ENCODE data around the gene NOL12.

The NOL12 gene

DNA sequence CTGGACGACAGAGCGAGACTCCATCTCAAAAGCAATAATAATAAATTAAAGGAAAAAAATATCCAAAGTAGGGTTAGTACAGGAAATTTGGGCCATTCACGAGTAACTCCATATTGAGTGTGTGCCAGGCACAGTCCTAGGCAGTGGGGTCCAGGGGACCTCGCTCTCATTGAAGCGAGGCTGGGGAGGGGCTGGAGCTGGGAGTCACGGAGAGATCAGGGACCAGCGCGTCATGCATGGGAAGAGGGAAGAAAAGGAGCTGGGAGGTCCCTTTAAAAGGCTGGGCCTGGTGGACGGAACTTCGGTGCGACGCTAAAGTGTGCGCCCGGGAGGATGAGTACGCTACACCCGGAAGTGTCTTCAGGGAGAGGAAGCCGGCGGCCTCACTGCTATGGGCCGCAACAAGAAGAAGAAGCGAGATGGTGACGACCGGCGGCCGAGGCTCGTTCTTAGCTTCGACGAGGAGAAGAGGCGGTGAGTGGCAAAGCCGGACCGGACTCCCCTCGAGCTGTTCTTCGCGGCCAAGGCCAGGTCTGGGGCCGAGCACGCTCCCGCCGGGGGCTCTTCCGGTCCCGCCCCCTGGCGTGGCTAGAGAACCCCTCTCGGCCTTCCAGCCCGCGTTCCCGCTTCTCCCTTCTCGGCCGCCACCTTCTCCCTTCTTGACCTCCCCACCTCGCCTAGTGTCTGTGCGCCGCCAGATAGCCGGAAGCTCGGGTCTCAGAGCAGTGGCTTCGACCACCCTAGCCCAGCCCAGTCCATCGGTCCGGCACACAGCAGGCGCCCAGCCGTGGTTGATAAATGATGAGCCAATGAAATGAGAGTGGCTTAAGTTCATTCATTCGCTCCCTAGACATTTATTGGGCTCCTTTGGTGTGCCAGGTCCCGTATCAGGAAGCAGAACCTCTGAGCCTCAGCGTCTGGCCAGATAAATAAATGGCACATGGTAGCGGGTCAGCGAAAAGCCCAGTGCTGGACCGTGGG is at the start of gene NOL12 (continued):
- TF ChIP-seq, protein P1, sequence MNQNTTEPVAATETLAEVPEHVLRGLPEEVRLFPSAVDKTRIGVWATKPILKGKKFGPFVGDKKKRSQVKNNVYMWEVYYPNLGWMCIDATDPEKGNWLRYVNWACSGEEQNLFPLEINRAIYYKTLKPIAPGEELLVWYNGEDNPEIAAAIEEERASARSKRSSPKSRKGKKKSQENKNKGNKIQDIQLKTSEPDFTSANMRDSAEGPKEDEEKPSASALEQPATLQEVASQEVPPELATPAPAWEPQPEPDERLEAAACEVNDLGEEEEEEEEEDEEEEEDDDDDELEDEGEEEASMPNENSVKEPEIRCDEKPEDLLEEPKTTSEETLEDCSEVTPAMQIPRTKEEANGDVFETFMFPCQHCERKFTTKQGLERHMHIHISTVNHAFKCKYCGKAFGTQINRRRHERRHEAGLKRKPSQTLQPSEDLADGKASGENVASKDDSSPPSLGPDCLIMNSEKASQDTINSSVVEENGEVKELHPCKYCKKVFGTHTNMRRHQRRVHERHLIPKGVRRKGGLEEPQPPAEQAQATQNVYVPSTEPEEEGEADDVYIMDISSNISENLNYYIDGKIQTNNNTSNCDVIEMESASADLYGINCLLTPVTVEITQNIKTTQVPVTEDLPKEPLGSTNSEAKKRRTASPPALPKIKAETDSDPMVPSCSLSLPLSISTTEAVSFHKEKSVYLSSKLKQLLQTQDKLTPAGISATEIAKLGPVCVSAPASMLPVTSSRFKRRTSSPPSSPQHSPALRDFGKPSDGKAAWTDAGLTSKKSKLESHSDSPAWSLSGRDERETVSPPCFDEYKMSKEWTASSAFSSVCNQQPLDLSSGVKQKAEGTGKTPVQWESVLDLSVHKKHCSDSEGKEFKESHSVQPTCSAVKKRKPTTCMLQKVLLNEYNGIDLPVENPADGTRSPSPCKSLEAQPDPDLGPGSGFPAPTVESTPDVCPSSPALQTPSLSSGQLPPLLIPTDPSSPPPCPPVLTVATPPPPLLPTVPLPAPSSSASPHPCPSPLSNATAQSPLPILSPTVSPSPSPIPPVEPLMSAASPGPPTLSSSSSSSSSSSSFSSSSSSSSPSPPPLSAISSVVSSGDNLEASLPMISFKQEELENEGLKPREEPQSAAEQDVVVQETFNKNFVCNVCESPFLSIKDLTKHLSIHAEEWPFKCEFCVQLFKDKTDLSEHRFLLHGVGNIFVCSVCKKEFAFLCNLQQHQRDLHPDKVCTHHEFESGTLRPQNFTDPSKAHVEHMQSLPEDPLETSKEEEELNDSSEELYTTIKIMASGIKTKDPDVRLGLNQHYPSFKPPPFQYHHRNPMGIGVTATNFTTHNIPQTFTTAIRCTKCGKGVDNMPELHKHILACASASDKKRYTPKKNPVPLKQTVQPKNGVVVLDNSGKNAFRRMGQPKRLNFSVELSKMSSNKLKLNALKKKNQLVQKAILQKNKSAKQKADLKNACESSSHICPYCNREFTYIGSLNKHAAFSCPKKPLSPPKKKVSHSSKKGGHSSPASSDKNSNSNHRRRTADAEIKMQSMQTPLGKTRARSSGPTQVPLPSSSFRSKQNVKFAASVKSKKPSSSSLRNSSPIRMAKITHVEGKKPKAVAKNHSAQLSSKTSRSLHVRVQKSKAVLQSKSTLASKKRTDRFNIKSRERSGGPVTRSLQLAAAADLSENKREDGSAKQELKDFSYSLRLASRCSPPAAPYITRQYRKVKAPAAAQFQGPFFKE (tag by site-specific recombination; IDR thresholded peaks at IDR 0.05; ENCODE audit: borderline replicate concordance) = no peak
- peak; percentile 47 for TF ChIP-seq ZNF449 (tag by site-specific recombination; IDR thresholded peaks at IDR 0.05)
- TF ChIP-seq ZNF175 (tag by site-specific recombination; IDR thresholded peaks at IDR 0.05) = no peak
- TF ChIP-seq KLF7 (tag by site-specific recombination; IDR thresholded peaks at IDR 0.05; ENCODE audit: borderline replicate concordance) = peak; percentile 96
- peak; percentile 86; the same call in 1 of the 2 replicates for TF ChIP-seq ZBTB7A (tag by site-specific recombination; IDR thresholded peaks at IDR 0.05; ENCODE audit: low read depth)
- TF ChIP-seq ZNF140 (tag by site-specific recombination; IDR thresholded peaks at IDR 0.05) = no peak
- peak; percentile 72 for TF ChIP-seq IKZF3 (tag by site-specific recombination; IDR thresholded peaks at IDR 0.05)
- TF ChIP-seq RBAK (tag by site-specific recombination; IDR thresholded peaks at IDR 0.05) = no peak
- peak; percentile 36 for TF ChIP-seq OVOL3 (tag by site-specific recombination; IDR thresholded peaks at IDR 0.05)
- TF ChIP-seq, protein P2, sequence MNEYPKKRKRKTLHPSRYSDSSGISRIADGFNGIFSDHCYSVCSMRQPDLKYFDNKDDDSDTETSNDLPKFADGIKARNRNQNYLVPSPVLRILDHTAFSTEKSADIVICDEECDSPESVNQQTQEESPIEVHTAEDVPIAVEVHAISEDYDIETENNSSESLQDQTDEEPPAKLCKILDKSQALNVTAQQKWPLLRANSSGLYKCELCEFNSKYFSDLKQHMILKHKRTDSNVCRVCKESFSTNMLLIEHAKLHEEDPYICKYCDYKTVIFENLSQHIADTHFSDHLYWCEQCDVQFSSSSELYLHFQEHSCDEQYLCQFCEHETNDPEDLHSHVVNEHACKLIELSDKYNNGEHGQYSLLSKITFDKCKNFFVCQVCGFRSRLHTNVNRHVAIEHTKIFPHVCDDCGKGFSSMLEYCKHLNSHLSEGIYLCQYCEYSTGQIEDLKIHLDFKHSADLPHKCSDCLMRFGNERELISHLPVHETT (tag by site-specific recombination; IDR thresholded peaks at IDR 0.05) = peak; percentile 99
- TF ChIP-seq ZNF747 (tag by site-specific recombination; IDR thresholded peaks at IDR 0.05) = no peak
- TF ChIP-seq ZNF677 (tag by site-specific recombination; IDR thresholded peaks at IDR 0.05) = no peak
- TF ChIP-seq, protein P3, sequence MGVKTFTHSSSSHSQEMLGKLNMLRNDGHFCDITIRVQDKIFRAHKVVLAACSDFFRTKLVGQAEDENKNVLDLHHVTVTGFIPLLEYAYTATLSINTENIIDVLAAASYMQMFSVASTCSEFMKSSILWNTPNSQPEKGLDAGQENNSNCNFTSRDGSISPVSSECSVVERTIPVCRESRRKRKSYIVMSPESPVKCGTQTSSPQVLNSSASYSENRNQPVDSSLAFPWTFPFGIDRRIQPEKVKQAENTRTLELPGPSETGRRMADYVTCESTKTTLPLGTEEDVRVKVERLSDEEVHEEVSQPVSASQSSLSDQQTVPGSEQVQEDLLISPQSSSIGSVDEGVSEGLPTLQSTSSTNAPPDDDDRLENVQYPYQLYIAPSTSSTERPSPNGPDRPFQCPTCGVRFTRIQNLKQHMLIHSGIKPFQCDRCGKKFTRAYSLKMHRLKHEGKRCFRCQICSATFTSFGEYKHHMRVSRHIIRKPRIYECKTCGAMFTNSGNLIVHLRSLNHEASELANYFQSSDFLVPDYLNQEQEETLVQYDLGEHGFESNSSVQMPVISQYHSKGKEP (tag by site-specific recombination; IDR thresholded peaks at IDR 0.05) = peak; percentile 38; the same call in 1 of the 2 replicates
- TF ChIP-seq, protein P4, sequence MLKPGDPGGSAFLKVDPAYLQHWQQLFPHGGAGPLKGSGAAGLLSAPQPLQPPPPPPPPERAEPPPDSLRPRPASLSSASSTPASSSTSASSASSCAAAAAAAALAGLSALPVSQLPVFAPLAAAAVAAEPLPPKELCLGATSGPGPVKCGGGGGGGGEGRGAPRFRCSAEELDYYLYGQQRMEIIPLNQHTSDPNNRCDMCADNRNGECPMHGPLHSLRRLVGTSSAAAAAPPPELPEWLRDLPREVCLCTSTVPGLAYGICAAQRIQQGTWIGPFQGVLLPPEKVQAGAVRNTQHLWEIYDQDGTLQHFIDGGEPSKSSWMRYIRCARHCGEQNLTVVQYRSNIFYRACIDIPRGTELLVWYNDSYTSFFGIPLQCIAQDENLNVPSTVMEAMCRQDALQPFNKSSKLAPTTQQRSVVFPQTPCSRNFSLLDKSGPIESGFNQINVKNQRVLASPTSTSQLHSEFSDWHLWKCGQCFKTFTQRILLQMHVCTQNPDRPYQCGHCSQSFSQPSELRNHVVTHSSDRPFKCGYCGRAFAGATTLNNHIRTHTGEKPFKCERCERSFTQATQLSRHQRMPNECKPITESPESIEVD (tag by site-specific recombination; IDR thresholded peaks at IDR 0.05) = no peak
- peak; percentile 74 for TF ChIP-seq GLIS1 (tag by site-specific recombination; IDR thresholded peaks at IDR 0.05)
- no peak for TF ChIP-seq ZNF555 (tag by site-specific recombination; conservative IDR thresholded peaks at IDR 0.05)
- TF ChIP-seq KLF9 (tag by site-specific recombination; IDR thresholded peaks at IDR 0.05; ENCODE audit: low read depth) = peak; percentile 78
- TF ChIP-seq ZNF280C (tag by site-specific recombination; IDR thresholded peaks at IDR 0.05) = no peak
- no peak for TF ChIP-seq SCRT1 (tag by site-specific recombination; IDR thresholded peaks at IDR 0.05; ENCODE audit: borderline replicate concordance)
- 0 out of 2 replicates have a peak, but pooled peaks have one; percentile 11 for TF ChIP-seq ZNF223 (tag by site-specific recombination; IDR thresholded peaks at IDR 0.05)
- TF ChIP-seq ZNF623 (tag by site-specific recombination; IDR thresholded peaks at IDR 0.05) = peak; percentile 44
- TF ChIP-seq ZNF24 (tag by site-specific recombination; IDR thresholded peaks at IDR 0.05) = peak; percentile 82
- no peak; the same call in 1 of the 2 replicates for TF ChIP-seq ZNF654 (tag by site-specific recombination; IDR thresholded peaks at IDR 0.05; ENCODE audit: low read depth)
- peak; percentile 58; the same call in 1 of the 2 replicates for TF ChIP-seq GFI1B (tag by site-specific recombination; IDR thresholded peaks at IDR 0.05)
